Activated gamma-delta T cell treated with Interleukin-2 at 50 U/mL for 16 hours (primary cell): Measurements from ENCODE around the gene GRM8.

Experiments
- DNase-seq: peaks from one replicate; pipeline ENCODE4 v3.0.0-alpha.2; 2020

The GRM8 gene

GRCh38 chr7:126656165-126656564 is 596.6 kb downstream of the GRM8 start:
- DNase-seq: no peak

- no peak for DNase-seq
Measured at GRCh38 chr7:126637538-126637937, 615.2 kb downstream of the GRM8 start.

GRCh38 chr7:126635545-126635944 is 617.2 kb downstream of the GRM8 start:
- no peak for DNase-seq

- no peak for DNase-seq
Measured at GRCh38 chr7:126608339-126608776, 644.4 kb downstream of the GRM8 start.

GRCh38 chr7:126606331-126606730 is 646.4 kb downstream of the GRM8 start:
- no peak for DNase-seq

- DNase-seq: no peak
Measured at GRCh38 chr7:126605553-126605952, 647.2 kb downstream of the GRM8 start.

- DNase-seq: no peak
Measured at GRCh38 chr7:126605056-126605455, 647.7 kb downstream of the GRM8 start.

- DNase-seq: no peak
Measured at GRCh38 chr7:126589068-126589684, 663.6 kb downstream of the GRM8 start.

GRCh38 chr7:126578338-126578737 is 674.4 kb downstream of the GRM8 start:
- no peak for DNase-seq

- DNase-seq: no peak
Measured at GRCh38 chr7:126574276-126575250, 678.2 kb downstream of the GRM8 start.

GRCh38 chr7:126570845-126571244 is 681.9 kb downstream of the GRM8 start:
- DNase-seq: no peak

- DNase-seq: no peak
Measured at GRCh38 chr7:126569402-126569801, 683.3 kb downstream of the GRM8 start.

- no peak for DNase-seq
Measured at GRCh38 chr7:126557271-126557670, 695.5 kb downstream of the GRM8 start.

GRCh38 chr7:126541406-126541805 is 711.3 kb downstream of the GRM8 start:
- no peak for DNase-seq

GRCh38 chr7:126535176-126535575 is 717.6 kb downstream of the GRM8 start:
- DNase-seq: no peak

- no peak for DNase-seq
Measured at GRCh38 chr7:126533715-126534114, 719.0 kb downstream of the GRM8 start.

- no peak for DNase-seq
Measured at GRCh38 chr7:126529833-126530232, 722.9 kb downstream of the GRM8 start.

GRCh38 chr7:126529254-126529653 is 723.5 kb downstream of the GRM8 start:
- DNase-seq: no peak

- no peak for DNase-seq
Measured at GRCh38 chr7:126525906-126526305, 726.8 kb downstream of the GRM8 start.

GRCh38 chr7:126524967-126525366 is 727.8 kb downstream of the GRM8 start:
- no peak for DNase-seq

- no peak for DNase-seq
Measured at GRCh38 chr7:126511046-126511445, 741.7 kb downstream of the GRM8 start.

- no peak for DNase-seq
Measured at GRCh38 chr7:126501617-126502016, 751.1 kb downstream of the GRM8 start.

- DNase-seq: no peak
Measured at GRCh38 chr7:126499481-126499880, 753.3 kb downstream of the GRM8 start.

- DNase-seq: no peak
Measured at GRCh38 chr7:126495733-126496132, 757.0 kb downstream of the GRM8 start.
